ENCODE data around the gene NAA10. TPM values are rescaled to one million over a fixed set of nuclear protein-coding genes. Genes with fewer than 3 reads are reported as not detected.
A peak's percentile ranks its signal among the peaks of the same experiment; 100 is the strongest.

Gene NAA10
- total and polyA plus RNA-seq, 2 donors from 2014 or later, result 79.3 to 120 TPM

DNA sequence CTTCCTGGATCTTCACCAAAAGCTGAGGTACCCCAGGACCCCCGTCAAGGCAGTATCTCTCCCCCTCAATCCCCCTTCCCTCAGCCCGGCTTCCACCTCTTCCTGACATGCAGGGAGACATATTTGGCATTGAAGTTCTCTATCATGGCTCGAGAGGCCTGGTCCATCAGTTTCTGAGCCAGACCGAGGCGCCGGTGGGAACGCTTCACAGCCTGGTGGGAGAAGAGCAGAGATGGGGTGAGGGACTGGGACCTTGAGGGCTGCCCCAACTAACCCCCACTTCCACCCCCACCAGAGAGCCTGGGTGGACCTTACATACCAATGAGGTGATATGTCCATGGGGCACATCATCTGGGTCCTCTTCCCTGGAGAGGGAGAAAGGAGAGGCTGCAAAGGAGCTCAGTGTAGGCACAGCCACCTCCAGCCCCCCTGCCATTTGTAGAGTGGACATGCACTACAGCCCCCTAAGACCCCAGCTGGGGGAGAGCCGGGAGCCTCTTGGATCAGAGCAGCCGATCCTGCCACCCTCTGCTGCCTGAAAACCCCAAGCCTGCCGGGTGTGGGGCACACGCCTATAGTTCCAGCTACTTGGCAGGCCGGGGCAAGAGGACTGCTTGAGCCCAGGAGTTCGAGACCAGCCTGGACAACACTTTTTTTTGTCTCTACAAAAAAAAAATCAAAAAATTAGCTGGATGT is 2.5 kb downstream of the NAA10 start:
- no peak overlapping the region for H3K9ac ChIP-seq (ENCODE audit: low read length in 3 of 3)
- DNase-seq (peak in 1 of 5 donors; percentile 65), FAIRE-seq (no peak)
- TF ChIP-seq, protein P1, sequence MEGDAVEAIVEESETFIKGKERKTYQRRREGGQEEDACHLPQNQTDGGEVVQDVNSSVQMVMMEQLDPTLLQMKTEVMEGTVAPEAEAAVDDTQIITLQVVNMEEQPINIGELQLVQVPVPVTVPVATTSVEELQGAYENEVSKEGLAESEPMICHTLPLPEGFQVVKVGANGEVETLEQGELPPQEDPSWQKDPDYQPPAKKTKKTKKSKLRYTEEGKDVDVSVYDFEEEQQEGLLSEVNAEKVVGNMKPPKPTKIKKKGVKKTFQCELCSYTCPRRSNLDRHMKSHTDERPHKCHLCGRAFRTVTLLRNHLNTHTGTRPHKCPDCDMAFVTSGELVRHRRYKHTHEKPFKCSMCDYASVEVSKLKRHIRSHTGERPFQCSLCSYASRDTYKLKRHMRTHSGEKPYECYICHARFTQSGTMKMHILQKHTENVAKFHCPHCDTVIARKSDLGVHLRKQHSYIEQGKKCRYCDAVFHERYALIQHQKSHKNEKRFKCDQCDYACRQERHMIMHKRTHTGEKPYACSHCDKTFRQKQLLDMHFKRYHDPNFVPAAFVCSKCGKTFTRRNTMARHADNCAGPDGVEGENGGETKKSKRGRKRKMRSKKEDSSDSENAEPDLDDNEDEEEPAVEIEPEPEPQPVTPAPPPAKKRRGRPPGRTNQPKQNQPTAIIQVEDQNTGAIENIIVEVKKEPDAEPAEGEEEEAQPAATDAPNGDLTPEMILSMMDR (IDR thresholded peaks at IDR 0.05; ENCODE audit: borderline replicate concordance, extremely low read depth, insufficient read depth), result no peak
- intact Hi-C loops (cut with DNase I), result no loop called here
- H3K27me3 ChIP-seq (ENCODE audit: control insufficient read depth, insufficient read depth, low read length), result no peaks in the 10 kb centered on the region
- H3K4me3 ChIP-seq (ENCODE audit: low read length in 3 of 3), result no peak overlapping the region
- no peak overlapping the region for H3K27ac ChIP-seq (ENCODE audit: low read depth in 2 of 2, low read length in 2 of 2)
- H3K9me3 ChIP-seq (ENCODE audit: control insufficient read depth in 2 of 3, insufficient read depth in 1 of 3, low read length in 3 of 3), result no peaks in the 10 kb centered on the region
- H3K36me3 ChIP-seq (ENCODE audit: control insufficient read depth in 2 of 3, insufficient read depth in 3 of 3, low read length in 3 of 3), result peaks cover 0 to 2% (median 0%) of the 10 kb centered on the region in 3 donors
- H3K4me1 ChIP-seq (ENCODE audit: control insufficient read depth in 2 of 3, insufficient read depth in 2 of 3, low read depth in 1 of 3, low read length in 3 of 3), result peaks cover 0 to 5% (median 5%) of the 10 kb centered on the region in 3 donors

DNA sequence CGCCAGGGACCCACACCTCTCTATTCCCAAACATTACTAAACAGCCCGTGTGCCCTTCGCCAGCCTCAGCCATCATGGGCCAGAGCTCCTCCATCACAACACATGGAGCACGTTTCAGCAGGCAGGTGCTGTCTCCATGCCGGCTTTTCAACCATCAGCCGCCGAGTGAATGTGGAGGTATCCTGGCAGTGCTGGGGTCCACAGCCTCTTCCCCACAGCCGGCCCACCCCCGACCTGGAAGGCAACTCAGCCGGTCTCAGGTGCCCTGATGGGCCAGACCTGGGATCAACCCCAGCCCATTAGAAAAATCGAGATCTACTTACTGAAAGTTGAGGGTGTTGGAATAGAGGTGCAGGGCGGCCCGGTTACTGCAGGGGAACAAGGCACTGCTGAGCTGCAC is 3.1 kb downstream of the NAA10 start:
- H3K4me3 ChIP-seq (ENCODE audit: low read length in 3 of 3), result no peak overlapping the region
- H3K36me3 ChIP-seq (ENCODE audit: control insufficient read depth in 2 of 3, insufficient read depth in 3 of 3, low read length in 3 of 3), result peaks cover 0 to 2% (median 0%) of the 10 kb centered on the region in 3 donors
- intact Hi-C loops (cut with DNase I), result no loop called here
- TF ChIP-seq, protein P1 (IDR thresholded peaks at IDR 0.05; ENCODE audit: borderline replicate concordance, extremely low read depth, insufficient read depth), result no peak
- peaks cover 0 to 10% (median 5%) of the 10 kb centered on the region in 3 donors for H3K4me1 ChIP-seq (ENCODE audit: control insufficient read depth in 2 of 3, insufficient read depth in 2 of 3, low read depth in 1 of 3, low read length in 3 of 3)
- FAIRE-seq (no peak), DNase-seq (peak in 1 of 5 donors; percentile 51)
- no peaks in the 10 kb centered on the region for H3K9me3 ChIP-seq (ENCODE audit: control insufficient read depth in 2 of 3, insufficient read depth in 1 of 3, low read length in 3 of 3)
- no peak overlapping the region for H3K27ac ChIP-seq (ENCODE audit: low read depth in 2 of 2, low read length in 2 of 2)
- H3K9ac ChIP-seq (ENCODE audit: low read length in 3 of 3), result no peak overlapping the region
- no peaks in the 10 kb centered on the region for H3K27me3 ChIP-seq (ENCODE audit: control insufficient read depth, insufficient read depth, low read length)

DNA sequence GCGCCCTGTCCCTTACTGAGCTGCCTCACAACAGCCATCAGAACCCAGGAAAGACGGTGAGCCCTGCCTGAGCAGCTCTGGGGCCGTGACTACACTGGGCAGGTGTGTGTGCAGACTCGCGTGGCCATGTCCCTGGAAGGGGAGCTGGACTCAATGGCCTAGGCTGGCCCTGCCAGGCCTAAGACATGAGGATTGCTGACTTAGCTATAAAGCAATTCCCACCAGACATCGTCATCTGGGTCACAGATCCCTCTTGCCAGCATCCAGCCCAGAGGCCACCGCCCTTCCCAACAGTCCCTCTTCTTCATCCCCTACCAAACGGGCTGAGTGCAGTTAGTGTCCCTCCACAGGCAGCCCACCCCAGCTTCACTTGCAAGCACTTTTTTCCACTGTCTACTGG is 3.7 kb downstream of the NAA10 start:
- Histone ChIP-seq H3K9ac (ENCODE audit: low read length in 3 of 3) (no peak overlapping the region), H3K9me3 (ENCODE audit: control insufficient read depth in 2 of 3, insufficient read depth in 1 of 3, low read length in 3 of 3) (no peaks in the 10 kb centered on the region), H3K27me3 (ENCODE audit: control insufficient read depth, insufficient read depth, low read length) (no peaks in the 10 kb centered on the region), H3K4me1 (ENCODE audit: control insufficient read depth in 2 of 3, insufficient read depth in 2 of 3, low read depth in 1 of 3, low read length in 3 of 3) (peaks cover 0 to 14% (median 7%) of the 10 kb centered on the region in 3 donors), H3K36me3 (ENCODE audit: control insufficient read depth in 2 of 3, insufficient read depth in 3 of 3, low read length in 3 of 3) (peaks cover 0 to 2% (median 0%) of the 10 kb centered on the region in 3 donors), H3K27ac (ENCODE audit: low read depth in 2 of 2, low read length in 2 of 2) (no peak overlapping the region), H3K4me3 (ENCODE audit: low read length in 3 of 3) (no peak overlapping the region)
- FAIRE-seq (no peak), DNase-seq (peak in 1 of 5 donors; percentile 47)
- intact Hi-C loops (cut with DNase I), result no loop called here
- TF ChIP-seq, protein P1 (IDR thresholded peaks at IDR 0.05; ENCODE audit: borderline replicate concordance, extremely low read depth, insufficient read depth), result no peak

Measured in kidney (tissue), 14 donors.